ENCODE results near the gene KRTAP5-6. TPM values are rescaled to one million over a fixed set of nuclear protein-coding genes. Genes with fewer than 3 reads are reported as not detected.
"Not testable (repeated sequence)": the region's sequence is repeated elsewhere in the genome, so short reads cannot be mapped to it uniquely, and the experiment has no call there.

Gene KRTAP5-6
- total RNA-seq, 1 donor from 2014 or later: not detected

DNA sequence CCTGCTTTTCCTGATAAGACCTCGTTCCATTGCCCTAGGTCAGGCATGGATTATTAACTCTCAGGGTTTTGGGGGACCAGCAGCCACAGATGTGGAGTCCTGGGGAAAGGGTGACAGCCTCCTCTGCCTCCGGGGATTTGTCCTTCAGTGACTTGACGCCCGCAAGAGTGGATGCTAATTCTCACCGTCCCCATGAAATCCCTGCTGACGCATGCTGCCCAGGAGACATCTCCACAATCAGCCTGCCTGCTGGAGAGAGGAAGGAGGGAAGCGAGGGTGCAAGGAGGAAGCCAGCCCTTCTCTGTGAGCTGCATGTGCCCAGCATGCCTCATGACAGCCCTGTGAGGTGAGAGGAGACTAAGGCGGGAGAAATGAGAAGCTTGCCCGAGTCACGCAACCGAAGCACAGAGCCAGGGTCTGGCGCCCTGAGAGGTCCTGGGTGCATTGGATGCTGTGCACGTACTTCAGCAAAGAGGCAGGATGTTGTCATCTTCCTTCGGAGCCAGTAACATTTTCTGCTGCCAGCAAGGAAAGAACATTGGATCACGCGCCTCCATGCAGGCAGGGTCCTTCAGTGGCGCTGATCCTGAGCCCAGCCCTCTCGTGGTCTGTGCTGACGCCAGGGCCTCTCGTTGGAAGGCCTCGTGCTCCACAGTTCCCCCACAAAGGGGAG is 27.3 kb upstream of the KRTAP5-6 start:
- intact Hi-C loops (cut with DNase I): no loop called here
- Histone ChIP-seq H3K27me3 (no peaks in the 10 kb centered on the region), H3K27ac (no peak overlapping the region)

GRCh38 chr11:1670457-1670856 is 26.5 kb upstream of the KRTAP5-6 start:
- H3K4me3 ChIP-seq; DNase-seq (ENCODE audit: extremely low spot score in 2 of 2); H3K27ac ChIP-seq; H3K9me3 ChIP-seq; H3K36me3 ChIP-seq; H3K4me1 ChIP-seq; intact Hi-C loops (cut with DNase I); H3K27me3 ChIP-seq: not testable (repeated sequence)

More for the DNA sequence above, 27.3 kb upstream of the KRTAP5-6 start:
- TF ChIP-seq, protein P1, sequence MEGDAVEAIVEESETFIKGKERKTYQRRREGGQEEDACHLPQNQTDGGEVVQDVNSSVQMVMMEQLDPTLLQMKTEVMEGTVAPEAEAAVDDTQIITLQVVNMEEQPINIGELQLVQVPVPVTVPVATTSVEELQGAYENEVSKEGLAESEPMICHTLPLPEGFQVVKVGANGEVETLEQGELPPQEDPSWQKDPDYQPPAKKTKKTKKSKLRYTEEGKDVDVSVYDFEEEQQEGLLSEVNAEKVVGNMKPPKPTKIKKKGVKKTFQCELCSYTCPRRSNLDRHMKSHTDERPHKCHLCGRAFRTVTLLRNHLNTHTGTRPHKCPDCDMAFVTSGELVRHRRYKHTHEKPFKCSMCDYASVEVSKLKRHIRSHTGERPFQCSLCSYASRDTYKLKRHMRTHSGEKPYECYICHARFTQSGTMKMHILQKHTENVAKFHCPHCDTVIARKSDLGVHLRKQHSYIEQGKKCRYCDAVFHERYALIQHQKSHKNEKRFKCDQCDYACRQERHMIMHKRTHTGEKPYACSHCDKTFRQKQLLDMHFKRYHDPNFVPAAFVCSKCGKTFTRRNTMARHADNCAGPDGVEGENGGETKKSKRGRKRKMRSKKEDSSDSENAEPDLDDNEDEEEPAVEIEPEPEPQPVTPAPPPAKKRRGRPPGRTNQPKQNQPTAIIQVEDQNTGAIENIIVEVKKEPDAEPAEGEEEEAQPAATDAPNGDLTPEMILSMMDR (IDR thresholded peaks at IDR 0.05): no peak
- TF ChIP-seq POLR2AphosphoS5 (IDR thresholded peaks at IDR 0.05; ENCODE audit: insufficient read depth in 1 of 2, low read depth in 1 of 2): peak in 1 of 2 donors; percentile 39
- DNase-seq (ENCODE audit: extremely low spot score in 2 of 2): no peak
- Histone ChIP-seq H3K9me3 (no peaks in the 10 kb centered on the region), H3K36me3 (no peaks in the 10 kb centered on the region), H3K4me3 (no peak overlapping the region), H3K4me1 (no peaks in the 10 kb centered on the region)

GRCh38 chr11:1670905-1671371 is 26.1 kb upstream of the KRTAP5-6 start:
- Histone ChIP-seq H3K9me3 (no peaks in the 10 kb centered on the region), H3K27me3 (no peaks in the 10 kb centered on the region), H3K27ac (no peak overlapping the region), H3K4me3 (no peak overlapping the region), H3K36me3 (no peaks in the 10 kb centered on the region), H3K4me1 (no peaks in the 10 kb centered on the region)
- TF ChIP-seq, protein P1 (IDR thresholded peaks at IDR 0.05): no peak
- no peak for TF ChIP-seq POLR2A (IDR thresholded peaks at IDR 0.05)
- no peak for TF ChIP-seq POLR2AphosphoS5 (IDR thresholded peaks at IDR 0.05; ENCODE audit: insufficient read depth in 1 of 2, low read depth in 1 of 2)
- intact Hi-C loops (cut with DNase I): no loop called here
- DNase-seq (ENCODE audit: extremely low spot score in 2 of 2): no peak

- DNase-seq (ENCODE audit: extremely low spot score in 2 of 2): no peak
- H3K4me3 ChIP-seq: no peak overlapping the region
These were observed 25.3 kb upstream of the KRTAP5-6 start for GRCh38 chr11:1671658-1672057.

DNA sequence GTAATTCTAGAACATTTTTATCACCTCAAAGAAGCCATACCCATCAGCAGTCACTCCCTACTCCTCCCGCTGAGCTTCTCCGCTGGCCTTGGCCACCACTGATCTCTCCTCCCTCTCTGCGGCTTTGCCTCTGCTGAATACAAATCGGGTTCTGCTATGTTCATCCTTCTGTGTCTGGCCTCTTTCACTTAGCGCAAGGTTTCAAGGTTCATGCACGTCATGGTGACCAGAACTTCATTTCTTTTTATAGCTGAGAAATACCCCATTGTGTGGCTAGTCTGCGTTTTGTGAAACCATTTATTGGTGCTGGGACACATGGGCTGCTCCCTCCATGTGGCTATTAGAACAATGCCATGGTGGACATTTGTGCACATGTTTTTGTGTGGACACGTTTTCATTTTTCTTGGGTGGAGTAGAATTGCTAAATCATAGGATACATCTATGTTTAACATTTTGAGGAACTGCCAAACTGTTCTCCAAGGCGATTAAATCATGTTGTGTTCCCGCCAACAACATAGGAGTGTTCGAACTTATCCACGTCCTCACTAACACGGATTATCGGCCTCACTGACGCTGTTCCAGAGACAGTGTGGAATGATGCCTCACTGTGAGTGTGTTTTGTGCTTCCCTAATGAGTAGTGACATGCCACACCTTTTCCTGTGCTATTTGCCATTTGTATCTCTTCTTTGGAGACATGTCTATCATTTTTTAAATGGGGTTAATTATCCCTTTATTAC is 24.2 kb upstream of the KRTAP5-6 start:
- TF ChIP-seq POLR2AphosphoS5 (IDR thresholded peaks at IDR 0.05; ENCODE audit: insufficient read depth in 1 of 2, low read depth in 1 of 2) (no peak), POLR2A (IDR thresholded peaks at IDR 0.05) (no peak)
- TF ChIP-seq, protein P1 (IDR thresholded peaks at IDR 0.05): no peak
- no peak overlapping the region for H3K4me3 ChIP-seq
- no peaks in the 10 kb centered on the region for H3K4me1 ChIP-seq
- no peak overlapping the region for H3K27ac ChIP-seq
- no peaks in the 10 kb centered on the region for H3K9me3 ChIP-seq
- no peak for DNase-seq (ENCODE audit: extremely low spot score in 2 of 2)
- H3K36me3 ChIP-seq: no peaks in the 10 kb centered on the region
- no peaks in the 10 kb centered on the region for H3K27me3 ChIP-seq
- intact Hi-C loops (cut with DNase I): no loop called here

More at GRCh38 chr11:1671658-1672057, 25.3 kb upstream of the KRTAP5-6 start:
- no peaks in the 10 kb centered on the region for H3K4me1 ChIP-seq
- no peaks in the 10 kb centered on the region for H3K27me3 ChIP-seq
- TF ChIP-seq POLR2AphosphoS5 (IDR thresholded peaks at IDR 0.05; ENCODE audit: insufficient read depth in 1 of 2, low read depth in 1 of 2) (no peak), POLR2A (IDR thresholded peaks at IDR 0.05) (no peak)
- H3K9me3 ChIP-seq: no peaks in the 10 kb centered on the region
- H3K27ac ChIP-seq: no peak overlapping the region
- intact Hi-C loops (cut with DNase I): no loop called here
- H3K36me3 ChIP-seq: no peaks in the 10 kb centered on the region

Data from vagina (tissue), 2 donors.